Mesenteric fat pad (tissue), 1 donor: ENCODE measurements around the gene UGT2B7. TPM values are rescaled to one million over a fixed set of nuclear protein-coding genes. Genes with fewer than 3 reads are reported as not detected.
"Not testable (repeated sequence)": the region's sequence is repeated elsewhere in the genome, so short reads cannot be mapped to it uniquely, and the experiment has no call there.

Experiments used
- DNase-seq: peaks from one replicate; pipeline ENCODE4 v3.0.0-alpha.2; 2020; ENCODE audit warnings: low spot score
- total RNA-seq: library from RNA; stranded (reverse); fragmentation: NEBNext Ultra II Directional; extraction: Animal tissue kit (Norgen Biotek cat#: 25700); gene quantifications from one replicate; pipeline ENCODE4 v1.2.1, GENCODE V29; 2021
- donor health status: DM: yes; HTN: yes; CAD: no.

UGT2B7 gene
- total RNA-seq, 1 donor from 2014 or later: not detected

DNA sequence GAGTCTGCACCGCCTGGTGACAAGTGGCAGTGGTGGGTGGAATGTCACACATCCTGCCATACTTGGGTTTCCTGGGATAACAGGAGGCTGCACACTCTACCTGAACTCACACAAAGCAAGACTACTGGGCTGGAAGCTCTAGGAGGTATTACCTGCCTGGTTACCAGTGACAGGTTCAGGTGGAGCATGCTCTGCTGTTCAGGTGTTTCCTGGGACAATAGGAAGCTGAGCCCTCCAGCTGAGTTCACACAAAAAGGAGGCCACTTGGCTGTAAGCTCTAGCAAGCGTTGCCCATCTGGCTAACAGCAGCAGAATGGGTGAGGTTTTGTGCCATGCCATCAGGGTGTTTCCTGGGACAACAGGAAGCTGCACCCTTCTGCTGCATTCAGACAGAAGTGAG is 17.4 kb upstream of the UGT2B7 start:
- no peak for DNase-seq

DNA sequence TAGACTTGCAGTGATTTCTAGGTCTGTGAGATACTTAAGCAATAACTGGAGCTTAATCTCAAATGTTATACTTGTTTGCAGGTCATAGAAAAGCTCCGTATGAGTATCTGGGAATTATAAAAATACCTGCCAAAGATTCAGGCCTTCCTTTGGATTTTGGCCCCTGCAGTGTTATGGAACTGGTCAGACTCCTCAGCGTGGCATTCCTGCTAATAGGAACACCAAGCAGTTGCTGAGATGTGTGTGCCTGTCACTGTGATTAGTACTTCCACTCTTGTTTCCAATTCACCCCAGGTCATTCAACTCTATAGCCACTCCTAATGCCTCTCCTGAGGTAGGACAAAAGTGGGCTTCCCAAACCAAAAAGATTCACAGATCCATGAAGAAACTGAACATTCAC is 7.8 kb upstream of the UGT2B7 start:
- no peak for DNase-seq

DNA sequence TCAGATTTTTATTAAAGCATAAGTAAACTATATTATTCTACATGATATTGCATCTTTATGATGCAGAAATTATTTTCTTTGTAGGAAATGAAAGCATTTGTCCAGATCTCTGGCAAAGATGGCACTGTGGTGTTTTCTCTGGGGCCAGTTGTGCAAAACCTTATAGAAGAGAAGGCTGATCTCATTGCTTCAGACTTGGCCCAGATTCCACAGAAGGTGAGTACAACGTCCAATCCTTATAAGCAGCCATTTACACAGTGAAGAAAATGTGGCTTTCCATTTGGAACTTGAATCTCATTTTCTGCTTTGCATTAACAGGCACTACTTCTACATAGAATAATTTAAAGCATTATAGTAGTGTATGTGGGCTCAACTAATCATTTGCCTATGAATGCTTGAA is 6.9 kb upstream of the UGT2B7 start:
- no peak for DNase-seq

DNA sequence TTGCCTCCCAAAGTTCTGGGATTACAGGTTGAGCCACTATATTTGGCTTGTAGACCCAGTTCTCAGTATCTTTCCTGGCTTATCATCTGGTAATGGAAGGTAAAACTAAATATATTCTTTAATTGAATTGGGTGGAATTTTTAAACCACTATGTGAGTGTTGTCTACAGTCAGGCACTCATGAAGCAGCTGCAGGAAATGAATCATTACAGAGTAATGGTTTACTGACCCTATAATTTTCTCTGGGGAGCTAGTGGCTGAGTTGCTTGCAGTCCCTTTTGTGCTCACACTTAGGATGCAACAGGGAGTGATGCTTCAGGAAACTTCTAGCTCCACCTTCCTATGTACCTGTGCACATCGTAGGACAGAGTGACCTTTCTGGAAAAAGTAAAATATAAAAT is 4.1 kb upstream of the UGT2B7 start:
- no peak for DNase-seq

DNA sequence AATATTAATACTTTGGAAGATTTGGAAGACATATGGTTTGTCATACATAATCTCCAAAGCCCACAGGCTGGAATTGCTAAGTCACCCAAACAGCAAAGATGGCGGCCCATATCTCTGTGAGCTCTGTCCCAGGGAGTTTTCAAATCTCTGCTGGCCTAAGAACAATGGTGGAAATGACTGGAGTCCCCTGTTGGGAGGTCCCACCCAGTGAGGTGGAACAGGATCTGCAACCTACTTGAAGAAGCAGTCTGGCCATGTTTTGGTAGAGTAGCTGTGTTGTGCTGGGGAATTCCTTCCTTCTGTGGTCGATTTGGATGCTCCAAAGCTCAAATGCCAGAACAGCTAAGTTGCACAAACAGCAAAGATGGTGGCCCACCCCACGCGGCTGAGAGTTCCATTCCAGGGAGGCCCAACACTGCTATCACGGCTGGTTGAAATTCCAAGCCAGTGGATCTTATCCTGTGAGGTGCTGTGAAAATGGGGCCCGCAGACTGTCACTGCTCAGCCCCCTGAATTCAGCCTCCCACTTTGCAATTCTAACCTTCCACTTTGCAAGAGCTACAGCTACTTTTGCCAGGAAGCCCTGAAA is 3.2 kb upstream of the UGT2B7 start:
- DNase-seq: no peak

DNA sequence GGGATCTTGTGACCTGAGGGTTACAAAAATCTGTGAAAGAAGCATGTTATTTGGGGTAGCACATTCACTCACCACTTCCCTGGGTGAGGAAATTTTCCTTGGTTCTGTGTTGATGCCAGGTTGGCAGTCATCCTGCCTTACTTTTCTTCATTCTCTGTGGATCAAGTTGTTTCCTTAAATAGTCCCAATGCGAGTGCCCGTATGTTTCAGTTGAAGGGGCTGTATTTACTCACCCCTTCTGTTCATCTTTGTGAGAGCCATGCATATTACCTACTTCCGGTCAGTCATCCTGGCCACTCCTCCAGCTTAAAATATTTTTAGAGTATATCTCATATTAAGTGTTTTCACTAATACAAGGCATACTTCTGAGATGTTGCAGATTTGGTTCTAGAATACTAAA is 2.6 kb upstream of the UGT2B7 start:
- DNase-seq: no peak

DNA sequence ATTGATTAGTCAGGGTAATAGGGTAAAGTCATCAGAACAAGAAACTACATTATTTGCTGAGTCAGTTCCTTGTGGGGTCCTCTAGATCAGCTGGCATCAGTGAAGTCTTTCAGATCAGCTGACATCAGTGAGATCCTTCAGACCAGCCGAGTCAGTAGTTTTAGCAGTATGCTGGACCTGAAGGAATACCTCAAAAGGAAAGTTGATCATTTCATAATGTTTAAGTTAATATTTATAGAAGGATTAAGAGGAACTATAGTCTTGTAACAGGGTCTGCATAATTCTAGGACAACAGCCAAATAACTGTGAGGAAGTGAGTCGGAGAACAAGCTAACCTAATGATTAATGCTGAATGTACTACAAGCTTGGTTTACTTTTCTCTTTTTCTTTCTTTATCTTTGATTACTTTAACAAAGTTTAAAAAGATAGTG is 958 bp upstream of the UGT2B7 start:
- no peak for DNase-seq

DNA sequence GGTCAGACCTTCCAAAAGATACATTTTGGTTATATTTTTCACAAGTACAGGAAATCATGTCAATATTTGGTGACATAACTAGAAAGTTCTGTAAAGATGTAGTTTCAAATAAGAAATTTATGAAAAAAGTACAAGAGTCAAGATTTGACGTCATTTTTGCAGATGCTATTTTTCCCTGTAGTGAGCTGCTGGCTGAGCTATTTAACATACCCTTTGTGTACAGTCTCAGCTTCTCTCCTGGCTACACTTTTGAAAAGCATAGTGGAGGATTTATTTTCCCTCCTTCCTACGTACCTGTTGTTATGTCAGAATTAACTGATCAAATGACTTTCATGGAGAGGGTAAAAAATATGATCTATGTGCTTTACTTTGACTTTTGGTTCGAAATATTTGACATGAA is 536 bp downstream of the UGT2B7 start:
- no peak for DNase-seq

DNA sequence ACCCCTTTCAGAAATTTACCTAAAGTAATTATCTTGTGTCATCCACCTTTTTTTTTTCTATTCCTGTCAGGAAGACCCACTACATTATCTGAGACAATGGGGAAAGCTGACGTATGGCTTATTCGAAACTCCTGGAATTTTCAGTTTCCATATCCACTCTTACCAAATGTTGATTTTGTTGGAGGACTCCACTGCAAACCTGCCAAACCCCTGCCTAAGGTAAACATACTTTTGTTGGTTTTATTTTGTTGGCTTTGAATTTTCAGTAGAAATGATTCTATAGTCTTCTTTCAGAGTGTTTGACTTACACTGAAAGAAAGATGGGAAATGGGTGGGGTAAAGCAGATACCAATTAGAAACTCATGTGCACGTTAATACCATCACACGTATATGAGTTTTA is 2.2 kb downstream of the UGT2B7 start:
- no peak for DNase-seq

DNA sequence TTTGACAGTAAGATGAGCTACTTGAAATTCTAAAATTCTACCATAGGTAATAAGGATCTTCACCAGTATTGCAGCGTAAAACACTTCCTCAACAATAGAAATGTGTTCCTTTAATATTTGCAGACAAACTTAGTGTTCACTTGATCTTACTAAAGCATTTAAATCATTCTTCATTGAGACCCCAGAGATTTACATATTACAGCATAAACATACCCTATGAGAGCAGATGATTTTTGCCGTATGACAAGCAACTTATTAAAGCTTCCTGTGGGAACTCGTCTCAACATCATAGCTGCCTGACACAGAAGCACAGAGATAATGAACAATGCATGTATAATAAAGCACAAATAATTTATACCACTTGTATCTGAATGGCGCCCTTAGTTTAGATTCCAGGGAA is 3.6 kb downstream of the UGT2B7 start:
- no peak for DNase-seq

DNA sequence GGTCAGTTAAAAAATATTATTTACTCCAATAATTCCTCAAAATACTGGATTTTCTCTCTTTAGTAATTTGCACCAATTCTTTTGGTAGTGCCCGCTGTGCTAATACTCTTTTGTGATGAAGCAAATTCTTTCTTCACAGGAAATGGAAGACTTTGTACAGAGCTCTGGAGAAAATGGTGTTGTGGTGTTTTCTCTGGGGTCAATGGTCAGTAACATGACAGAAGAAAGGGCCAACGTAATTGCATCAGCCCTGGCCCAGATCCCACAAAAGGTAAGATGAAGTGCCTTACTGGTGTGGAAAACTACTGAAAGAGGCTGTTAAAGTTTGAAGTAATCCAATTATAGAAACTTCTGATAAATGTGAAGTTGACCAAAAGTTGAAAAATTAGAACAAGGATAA is 6.4 kb downstream of the UGT2B7 start:
- DNase-seq: not testable (repeated sequence)

DNA sequence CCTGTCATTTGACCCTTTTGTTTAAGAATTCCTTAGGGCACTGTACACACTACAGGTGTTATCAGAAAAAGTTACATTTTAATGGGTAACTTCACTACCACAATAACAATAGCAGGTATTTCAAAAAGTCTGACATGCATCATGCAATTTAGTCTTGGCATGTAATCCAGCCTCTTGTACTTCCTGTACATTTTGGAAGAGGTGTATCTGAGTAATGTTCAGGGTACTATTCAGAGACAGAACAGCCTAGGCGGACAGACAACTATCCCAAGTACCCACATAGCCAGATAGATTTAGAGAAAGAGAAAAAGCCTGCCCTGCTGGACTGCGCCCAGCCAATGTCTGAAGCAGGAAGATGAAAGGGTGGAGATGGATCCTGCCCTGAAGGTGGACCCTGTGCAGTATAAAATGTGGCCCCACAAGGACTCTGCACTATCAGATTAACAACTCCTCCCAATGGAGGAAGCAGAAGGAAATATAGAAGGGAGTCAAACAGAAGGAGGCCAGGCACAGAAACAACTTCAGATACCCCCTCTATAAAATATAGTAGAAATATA is 8.5 kb downstream of the UGT2B7 start:
- DNase-seq: no peak

DNA sequence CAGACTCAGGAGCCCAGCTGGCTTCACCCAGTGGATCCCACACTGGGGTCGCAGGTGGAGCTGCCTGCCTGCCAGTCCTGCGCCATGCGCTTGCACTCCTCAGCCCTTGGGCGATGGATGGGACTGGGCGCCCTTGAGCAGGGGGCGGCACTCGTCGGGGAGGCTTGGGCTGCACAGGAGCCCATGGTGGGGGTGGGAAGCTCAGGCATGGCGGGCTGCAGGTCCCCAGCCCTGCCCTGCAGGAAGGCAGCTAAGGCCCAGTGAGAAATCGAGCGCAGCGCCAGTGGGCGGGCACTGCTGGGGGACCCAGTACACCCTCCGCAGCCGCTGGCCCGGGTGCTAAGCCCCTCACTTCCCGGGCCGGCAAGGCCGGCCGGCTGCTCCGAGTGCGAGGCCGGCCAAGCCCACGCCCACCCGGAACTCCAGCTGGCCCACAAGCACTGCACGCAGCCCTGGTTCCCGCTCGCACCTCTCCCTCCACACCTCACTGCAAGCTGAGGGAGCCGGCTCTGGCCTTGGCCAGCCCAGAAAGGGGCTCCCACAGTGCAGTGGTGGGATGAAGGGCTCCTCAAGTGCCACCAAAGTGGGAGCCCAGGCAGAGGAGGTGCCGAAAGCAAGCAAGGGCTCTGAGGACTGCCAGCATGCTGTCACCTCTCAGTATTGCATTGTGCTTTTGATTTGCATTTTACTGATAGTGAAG is 19.0 kb downstream of the UGT2B7 start:
- DNase-seq: not testable (repeated sequence)

DNA sequence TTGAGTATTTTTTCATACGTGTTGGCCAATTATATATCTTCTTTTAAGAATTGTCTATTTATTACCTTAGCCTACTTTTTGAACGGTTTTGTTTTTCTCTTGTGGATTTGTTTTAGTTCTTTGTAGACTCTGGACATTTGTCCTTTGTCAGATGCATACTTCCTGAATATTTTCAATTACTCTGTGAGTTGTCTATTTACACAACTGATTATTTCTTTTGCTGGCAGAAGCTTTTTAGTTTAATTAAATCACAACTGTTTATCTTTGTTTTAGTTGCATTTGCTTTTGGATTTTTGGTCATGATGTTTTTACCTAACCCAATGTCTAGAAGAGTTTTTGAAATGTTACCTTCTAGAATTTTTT is 19.6 kb downstream of the UGT2B7 start:
- no peak for DNase-seq

DNA sequence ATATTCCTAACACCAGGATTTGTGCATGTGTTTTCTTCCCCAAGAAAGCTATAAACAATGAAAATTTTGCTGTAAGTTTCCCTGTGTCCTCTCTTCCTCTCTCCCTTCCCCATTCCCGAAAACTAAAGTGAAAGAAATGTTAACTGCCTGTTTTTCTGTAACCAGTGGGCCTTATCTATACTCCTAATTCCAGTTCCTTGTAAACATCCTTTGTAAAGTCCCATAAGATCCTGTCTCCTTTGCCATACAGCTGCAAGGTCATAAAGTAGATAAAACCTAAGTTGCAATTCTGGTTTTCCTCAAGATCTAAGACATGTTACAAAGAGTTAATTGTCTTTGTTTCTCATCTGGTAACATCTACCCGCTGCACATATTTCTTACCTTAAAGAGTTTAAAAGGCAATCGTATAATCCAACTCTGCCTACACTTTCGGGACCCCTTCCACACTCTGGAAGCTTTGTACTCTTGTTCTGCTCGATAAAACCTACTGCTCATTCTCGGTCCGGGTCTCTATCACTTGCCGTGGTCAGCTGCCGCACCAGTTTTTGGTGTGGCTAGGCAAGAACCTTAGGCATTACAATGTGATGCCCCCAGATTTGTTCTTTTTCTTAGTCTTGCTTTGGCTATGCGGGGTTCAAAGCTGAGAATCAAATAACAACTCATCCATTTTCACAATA is 20.5 kb downstream of the UGT2B7 start:
- no peak for DNase-seq

DNA sequence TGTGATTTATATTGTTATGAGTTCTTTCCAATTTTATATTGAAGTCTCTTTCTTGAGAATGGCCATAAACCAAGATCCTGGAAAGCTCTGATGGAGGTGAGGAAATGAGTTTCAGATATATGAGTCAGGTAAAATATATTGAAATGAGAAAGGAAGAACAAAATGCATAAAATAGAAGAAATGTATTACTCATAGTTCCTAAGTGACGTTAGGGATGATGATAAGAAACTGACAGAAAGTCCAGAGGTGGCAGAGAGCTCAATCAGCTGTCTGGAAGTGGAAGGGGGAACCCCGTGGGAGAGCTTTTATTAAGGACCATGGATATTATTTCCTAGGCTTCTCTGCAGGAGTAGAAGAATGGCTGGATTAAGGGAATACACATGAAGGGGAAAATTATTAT is 24.6 kb downstream of the UGT2B7 start:
- DNase-seq: no peak

DNA sequence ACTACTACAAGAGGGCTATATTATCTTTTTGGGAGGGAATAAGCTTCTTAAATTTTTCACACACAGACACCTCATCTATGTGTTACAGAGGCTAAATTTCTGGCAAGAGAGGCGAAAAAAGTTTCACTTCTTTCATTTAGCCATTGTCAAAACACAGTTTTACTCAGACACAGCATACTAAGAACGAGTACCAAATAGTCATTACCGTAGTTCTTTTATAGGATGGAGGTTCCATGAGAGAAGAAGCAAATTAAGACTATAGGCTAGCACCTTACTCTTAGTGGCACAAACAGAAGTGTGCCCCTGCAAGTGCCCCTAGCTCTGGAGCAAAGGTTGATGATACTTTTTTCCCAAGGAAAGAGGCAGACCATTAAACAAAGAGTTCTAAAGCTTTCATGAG is 26.2 kb downstream of the UGT2B7 start:
- no peak for DNase-seq

DNA sequence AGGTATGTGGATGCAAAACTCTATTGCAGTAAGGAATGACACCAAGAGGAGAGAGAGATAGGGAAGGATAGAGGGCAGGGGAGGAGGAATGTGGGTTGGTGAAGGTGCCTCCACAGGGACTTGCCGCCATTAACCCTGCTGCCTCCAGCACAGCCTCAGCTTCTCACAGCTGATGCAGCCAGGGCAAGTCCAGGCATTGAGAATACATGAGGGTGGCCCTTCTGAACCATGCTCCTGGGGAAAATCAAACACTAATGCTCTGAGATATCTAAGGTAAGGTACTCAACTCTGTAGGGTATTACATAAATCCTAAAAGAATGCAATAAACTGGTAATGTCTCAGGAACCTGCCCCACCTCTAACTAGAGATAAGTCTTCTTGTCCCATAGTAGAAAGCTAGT is 28.7 kb downstream of the UGT2B7 start:
- no peak for DNase-seq

DNA sequence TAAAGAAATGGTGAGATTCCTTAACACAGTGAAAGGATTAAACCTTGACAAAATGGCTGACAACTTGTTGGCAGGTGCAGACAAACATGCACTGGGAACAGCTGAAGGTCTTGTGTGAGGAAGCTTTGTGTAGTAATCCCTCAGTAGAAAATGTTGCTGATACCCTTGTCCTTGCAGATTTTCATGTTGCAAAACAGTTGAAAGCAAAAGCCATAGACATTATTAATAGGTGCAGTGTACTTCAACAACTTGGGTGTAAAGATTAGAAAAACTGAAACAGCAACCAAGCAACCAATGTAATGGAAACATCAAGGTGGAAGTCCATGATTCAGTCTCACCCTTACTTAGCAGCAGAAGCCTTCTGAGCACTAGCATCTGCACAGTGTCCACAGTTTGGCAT is 29.8 kb downstream of the UGT2B7 start:
- DNase-seq: no peak

DNA sequence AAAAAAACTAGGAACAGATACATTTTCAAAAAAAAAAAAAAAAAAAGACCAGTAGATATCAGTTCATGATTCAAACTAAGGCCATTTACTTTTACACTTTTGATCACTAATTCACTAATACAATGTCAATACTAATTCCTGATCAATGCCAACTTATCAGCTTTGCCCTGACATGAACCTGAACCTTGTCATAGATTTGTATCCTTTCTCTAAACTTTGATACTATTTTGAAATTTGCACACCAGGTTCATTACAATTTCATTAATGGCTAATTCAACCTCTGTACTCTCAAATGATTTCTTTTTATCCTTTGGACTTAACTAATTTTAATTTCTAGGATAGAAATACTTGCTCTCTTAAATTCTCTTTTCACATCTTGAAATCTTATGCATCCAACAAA is 37.7 kb downstream of the UGT2B7 start:
- no peak for DNase-seq

DNA sequence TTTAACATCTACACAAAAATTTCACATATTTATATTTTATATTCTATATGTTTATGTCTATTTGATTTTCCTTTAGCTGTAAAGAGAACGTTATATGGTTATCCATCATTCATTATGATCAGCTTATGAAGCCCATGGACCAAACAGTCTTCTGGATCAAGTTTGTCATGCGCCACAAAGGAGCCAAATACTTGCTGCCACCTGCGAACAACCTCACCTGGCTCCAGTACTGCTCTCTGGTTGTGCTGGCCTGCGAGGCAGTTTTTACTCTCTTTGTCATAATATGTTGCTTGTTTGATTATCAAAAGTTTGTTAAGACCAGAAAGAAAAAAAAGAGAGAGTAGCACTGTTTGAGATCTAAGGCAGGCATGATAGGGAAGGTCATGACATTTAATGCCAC is 38.2 kb downstream of the UGT2B7 start:
- DNase-seq: no peak

DNA sequence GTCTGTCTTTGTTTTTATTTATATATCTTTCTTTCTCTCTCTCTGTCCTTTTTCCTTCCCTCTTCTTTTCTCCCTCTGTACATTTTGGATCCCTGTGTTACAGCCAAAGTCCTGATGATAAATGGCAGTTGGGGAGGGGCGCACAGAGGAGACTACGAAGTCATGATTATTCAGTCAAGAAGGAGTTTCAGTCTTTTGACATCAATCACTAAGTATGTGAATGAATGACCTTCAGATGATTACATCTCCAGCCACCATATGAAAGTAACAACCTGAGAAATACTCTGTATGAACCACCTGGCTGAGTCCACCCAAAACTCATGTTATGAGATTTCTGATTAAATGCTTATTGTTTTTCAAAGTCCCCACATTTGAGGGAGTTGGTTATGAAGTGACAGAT is 45.0 kb downstream of the UGT2B7 start:
- no peak for DNase-seq

DNA sequence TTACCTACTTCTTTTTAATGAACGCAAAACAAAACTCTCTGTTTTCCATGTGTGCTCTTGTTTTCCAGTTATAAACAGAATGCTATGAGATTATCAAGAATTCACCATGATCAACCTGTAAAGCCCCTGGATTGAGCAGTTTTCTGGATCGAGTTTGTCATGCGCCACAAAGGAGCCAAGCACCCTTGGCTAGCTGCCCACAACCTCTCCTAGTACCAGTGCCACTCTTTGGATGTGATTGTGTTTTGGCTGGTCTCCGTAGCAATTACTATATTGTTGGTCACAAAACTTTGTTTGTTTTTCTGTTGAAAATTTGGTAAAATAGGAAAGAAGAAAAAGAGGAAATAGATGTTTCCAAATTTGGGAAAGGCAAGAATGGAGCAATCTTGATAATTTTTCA is 51.1 kb downstream of the UGT2B7 start:
- DNase-seq: no peak
